ENCODE measurements around the gene RAVER2. TPM values are rescaled to one million over a fixed set of nuclear protein-coding genes. Genes with fewer than 3 reads are reported as not detected.
A peak's percentile ranks its signal among the peaks of the same experiment; 100 is the strongest.
"Not testable (repeated sequence)": the region's sequence is repeated elsewhere in the genome, so short reads cannot be mapped to it uniquely, and the experiment has no call there.

Gene RAVER2, protein sequence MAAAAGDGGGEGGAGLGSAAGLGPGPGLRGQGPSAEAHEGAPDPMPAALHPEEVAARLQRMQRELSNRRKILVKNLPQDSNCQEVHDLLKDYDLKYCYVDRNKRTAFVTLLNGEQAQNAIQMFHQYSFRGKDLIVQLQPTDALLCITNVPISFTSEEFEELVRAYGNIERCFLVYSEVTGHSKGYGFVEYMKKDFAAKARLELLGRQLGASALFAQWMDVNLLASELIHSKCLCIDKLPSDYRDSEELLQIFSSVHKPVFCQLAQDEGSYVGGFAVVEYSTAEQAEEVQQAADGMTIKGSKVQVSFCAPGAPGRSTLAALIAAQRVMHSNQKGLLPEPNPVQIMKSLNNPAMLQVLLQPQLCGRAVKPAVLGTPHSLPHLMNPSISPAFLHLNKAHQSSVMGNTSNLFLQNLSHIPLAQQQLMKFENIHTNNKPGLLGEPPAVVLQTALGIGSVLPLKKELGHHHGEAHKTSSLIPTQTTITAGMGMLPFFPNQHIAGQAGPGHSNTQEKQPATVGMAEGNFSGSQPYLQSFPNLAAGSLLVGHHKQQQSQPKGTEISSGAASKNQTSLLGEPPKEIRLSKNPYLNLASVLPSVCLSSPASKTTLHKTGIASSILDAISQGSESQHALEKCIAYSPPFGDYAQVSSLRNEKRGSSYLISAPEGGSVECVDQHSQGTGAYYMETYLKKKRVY
- 7.2 and 8.5 TPM in 2 replicates for total RNA-seq (ENCODE audit: low replicate concordance)

DNA sequence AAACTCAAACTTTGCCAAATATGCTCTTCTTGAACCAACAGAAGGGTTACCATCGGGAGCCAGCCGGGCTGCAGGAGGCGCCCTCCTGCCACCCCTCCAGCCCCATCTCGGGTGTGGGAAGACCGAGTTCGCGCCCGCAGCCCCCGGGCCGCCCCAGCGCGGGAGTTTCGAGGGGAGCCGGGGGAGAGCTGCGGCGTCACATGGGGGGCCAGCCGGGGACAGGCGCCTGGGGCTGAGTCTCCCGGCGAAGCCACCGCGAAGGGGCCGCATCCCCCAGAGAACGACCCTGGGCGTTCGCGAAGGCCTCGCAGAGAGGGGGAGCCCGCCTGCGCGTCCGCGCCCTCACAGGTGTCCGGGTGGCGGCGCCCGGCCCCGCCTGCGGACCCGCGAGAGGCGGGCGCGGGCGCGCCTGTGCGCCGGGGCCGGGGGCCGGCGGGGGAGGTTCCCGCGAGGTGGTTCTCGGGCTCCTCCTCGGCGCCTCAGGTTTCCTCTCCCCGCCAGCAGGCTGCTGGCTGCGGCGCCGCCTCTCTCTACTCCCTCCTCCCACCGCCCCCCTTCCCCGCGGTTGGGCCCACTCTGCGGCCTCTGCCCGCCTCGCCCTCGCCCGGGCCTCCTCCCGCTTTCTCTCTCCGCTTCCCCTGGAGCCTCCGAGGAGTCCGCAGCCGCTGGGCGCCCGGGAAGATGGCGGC lies at the start of gene RAVER2:
TSS of gene RAVER2 (plus strand) at position 584 of the 689 bp plus-strand sequence. CDS start at position 682, 98 bp downstream.
- TF ChIP-seq, protein P1, sequence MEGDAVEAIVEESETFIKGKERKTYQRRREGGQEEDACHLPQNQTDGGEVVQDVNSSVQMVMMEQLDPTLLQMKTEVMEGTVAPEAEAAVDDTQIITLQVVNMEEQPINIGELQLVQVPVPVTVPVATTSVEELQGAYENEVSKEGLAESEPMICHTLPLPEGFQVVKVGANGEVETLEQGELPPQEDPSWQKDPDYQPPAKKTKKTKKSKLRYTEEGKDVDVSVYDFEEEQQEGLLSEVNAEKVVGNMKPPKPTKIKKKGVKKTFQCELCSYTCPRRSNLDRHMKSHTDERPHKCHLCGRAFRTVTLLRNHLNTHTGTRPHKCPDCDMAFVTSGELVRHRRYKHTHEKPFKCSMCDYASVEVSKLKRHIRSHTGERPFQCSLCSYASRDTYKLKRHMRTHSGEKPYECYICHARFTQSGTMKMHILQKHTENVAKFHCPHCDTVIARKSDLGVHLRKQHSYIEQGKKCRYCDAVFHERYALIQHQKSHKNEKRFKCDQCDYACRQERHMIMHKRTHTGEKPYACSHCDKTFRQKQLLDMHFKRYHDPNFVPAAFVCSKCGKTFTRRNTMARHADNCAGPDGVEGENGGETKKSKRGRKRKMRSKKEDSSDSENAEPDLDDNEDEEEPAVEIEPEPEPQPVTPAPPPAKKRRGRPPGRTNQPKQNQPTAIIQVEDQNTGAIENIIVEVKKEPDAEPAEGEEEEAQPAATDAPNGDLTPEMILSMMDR (IDR thresholded peaks at IDR 0.05; ENCODE audit: insufficient read depth, low read length) = peak; percentile 57
- peak within 1 kb of the TSS; percentile 73 for H3K4me3 ChIP-seq (ENCODE audit: low read depth, low read length)
- peak; percentile 46 for DNase-seq (ENCODE audit: low read depth)

DNA sequence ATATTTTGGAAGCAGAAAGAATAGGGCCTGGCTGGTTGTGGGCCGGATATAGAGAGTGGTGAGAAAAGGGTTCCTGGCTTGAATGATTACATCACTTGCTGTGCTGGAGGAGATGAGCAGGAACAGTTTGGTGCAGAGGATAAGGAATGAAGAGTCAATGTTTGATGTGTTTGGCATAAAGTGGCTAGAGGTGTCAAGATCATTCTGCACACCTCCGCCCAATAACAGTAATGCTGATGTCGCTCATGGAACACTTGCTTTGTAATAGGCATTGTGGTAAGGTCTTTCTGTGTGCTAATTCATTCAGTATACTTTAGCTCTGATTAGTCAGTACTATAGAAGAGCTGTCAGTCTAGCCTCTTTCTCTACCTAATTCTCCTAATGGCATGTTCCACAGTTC lies 48.0 kb upstream of the RAVER2 start:
- TF ChIP-seq, protein P1 (IDR thresholded peaks at IDR 0.05; ENCODE audit: insufficient read depth, low read length) = no peak
- no peak overlapping the region for H3K4me3 ChIP-seq (ENCODE audit: low read depth, low read length)
- no peak for DNase-seq (ENCODE audit: low read depth)

DNA sequence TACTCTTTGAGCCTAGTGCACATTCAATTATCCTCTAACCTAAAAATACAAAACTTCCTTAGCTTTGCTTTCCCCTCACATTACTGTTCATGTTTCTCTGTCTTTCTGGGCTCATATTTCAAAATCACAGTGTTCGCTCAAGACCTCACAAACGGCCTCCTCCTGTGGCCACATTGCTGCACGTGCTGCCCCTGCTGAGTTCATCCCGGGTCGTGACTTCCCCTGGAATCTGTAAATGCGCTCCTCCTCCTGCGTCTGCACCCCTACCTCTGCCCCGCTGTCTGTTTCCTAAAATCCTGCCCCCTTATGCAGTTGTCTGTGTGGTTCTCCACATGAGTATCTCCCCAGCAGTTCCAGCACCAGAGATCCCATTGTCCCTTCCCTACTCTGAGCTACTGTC lies 45.5 kb upstream of the RAVER2 start:
- TF ChIP-seq, protein P1 (IDR thresholded peaks at IDR 0.05; ENCODE audit: insufficient read depth, low read length) = no peak
- DNase-seq (ENCODE audit: low read depth) = no peak
- no peak overlapping the region for H3K4me3 ChIP-seq (ENCODE audit: low read depth, low read length)

DNA sequence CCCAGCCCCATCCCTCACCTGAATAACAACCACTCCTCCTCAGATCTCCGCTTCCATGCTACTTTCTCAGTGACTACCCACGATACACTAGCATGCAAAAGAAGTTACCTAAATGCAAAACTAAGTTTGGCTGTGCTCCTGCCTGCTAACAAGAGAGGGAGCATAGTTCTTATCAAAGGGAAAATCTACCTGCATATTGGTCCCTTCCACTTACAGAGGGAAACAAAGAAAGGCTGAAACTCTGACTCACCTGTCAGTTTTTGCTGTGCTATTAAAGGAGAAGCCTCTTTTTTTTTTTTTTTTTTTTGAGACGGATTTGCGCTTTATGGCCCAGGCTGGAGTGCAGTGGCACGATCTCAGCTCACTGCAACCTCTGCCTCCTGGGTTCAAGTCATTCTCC lies 43.8 kb upstream of the RAVER2 start:
- TF ChIP-seq, protein P1 (IDR thresholded peaks at IDR 0.05; ENCODE audit: insufficient read depth, low read length) = no peak
- DNase-seq (ENCODE audit: low read depth) = no peak
- H3K4me3 ChIP-seq (ENCODE audit: low read depth, low read length) = no peak overlapping the region

DNA sequence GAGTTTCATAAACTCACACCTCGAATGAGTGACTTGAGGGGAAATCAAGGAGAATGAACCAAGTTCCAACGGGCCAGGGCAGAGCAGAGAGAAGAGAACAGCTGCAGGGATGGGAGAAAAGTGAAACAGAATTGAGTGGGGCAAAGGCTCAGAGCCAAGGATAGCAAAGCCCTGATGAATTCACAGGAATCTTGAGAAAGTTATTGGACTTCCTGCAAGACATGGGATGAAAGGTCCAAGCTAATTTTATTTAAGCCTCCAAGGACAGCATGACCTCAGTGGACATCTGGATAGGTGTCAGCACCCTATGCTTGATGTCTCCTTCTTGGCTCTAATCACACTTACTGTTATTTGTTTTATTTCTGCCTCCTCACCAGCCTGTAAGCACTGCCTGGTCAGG lies 43.0 kb upstream of the RAVER2 start:
- DNase-seq (ENCODE audit: low read depth) = no peak
- TF ChIP-seq, protein P1 (IDR thresholded peaks at IDR 0.05; ENCODE audit: insufficient read depth, low read length) = no peak
- no peak overlapping the region for H3K4me3 ChIP-seq (ENCODE audit: low read depth, low read length)

DNA sequence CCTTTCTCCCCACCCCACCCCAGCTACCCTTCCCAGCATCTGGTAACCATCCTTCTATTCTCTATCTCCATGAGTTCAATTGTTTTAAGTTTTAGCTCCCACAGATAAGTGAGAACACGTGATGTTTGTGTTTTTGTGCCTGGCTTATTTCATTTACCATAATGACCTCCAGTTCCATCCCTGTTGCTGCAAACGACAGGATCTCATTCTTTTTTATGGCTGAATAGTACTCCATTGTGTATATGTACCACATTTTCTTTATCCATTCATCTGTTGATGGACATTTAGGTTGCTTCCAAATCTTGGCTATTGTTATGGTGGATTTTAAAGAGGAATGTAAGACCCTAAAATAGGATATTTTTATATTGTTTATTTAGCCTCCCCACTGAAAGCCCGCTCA lies 42.2 kb upstream of the RAVER2 start:
- not testable (repeated sequence) for DNase-seq (ENCODE audit: low read depth); H3K4me3 ChIP-seq (ENCODE audit: low read depth, low read length)

DNA sequence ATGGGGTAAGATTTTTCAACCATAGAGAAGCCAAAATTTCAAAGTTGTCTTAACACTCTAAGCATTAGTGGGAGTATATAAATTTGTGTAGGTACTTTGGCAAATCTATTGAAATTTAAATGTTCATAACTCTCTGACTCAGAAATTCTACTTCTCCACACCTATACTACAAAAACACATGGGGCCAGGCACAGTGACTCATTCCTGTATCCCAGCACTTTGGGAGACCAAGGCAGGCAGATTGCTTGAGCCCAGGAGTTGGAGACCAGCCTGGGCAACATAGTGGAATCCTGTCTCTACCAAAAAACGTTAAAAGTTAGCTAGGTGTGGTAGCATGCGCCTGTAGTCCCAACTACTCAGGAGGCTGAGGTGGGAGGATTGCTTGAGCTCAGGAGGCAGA lies 41.3 kb upstream of the RAVER2 start:
- no peak for DNase-seq (ENCODE audit: low read depth)
- no peak overlapping the region for H3K4me3 ChIP-seq (ENCODE audit: low read depth, low read length)
- TF ChIP-seq, protein P1 (IDR thresholded peaks at IDR 0.05; ENCODE audit: insufficient read depth, low read length) = no peak

Data from fibroblast of the aortic adventitia (primary cell).